GM18870 (cell line): ENCODE results near the gene SBSN.
"Not testable (repeated sequence)": the region's sequence is repeated elsewhere in the genome, so short reads cannot be mapped to it uniquely, and the experiment has no call there.

Source experiments
- ATAC-seq: cut with Tn5 transposase; IDR thresholded peaks from one replicate; pipeline ENCODE4 v1.9.1; 2021; ENCODE audit warnings: moderate library complexity; ENCODE audit not compliant: unreplicated experiment

Gene SBSN

DNA sequence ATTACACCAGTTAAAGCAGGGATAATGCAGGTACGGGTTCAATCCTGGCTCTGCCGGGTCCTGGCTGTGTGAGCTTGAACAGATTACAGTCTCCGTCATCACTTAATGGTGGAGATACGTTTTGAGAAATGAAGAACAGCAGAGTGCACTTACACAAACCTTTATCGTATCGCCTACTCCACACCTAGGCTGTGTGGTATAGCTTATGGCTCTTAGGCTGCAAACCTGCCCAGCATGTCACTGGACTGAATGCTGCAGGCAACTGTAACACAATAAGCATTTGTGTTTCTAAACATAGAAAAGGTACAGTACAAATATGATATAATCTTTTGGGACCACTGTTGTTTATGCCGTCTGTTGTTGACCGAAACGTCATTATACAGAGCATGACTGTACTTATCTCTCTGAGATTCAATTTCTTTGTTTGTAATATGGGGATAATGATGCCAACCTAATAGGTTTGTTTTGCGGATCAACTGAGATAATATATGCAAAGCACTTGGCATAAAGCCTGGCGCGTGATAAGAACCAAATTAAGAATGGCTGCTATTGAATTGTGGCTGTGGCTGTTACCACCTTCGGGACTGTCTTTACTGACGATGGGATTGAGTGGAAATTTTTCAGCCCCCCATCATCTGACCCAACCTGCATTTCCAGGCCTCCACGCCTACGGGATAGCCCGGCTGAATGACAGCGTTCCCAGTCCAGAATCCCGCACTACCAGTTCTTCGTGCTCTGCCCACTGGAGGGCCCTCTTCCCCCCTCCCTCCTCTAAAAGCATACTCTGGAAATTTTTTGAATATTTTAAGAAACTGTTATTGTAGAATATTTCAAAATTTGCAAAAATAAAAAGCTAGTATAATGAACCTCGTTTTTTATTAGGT is 49.1 kb downstream of the SBSN start:
- ATAC-seq: no peak

DNA sequence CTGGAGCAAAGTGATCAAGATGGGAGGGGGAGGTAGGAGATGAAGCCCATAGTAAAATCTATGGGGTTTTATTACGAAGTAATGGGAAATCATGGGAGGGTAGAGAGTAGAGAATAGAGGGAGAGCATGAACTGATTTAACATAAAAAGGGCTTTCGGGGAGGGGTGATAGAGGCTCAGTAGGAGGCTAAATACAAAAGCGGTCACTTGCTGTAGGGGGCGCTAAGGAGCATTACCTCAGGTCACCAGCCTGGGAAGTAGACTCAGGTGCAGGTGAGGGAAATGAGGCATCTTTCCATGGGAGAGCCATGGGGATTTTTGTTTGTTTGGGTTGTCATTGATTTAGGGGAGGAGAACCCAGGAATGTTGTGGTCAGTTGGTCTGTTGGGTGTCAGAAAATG is 52.0 kb downstream of the SBSN start:
- no peak for ATAC-seq

DNA sequence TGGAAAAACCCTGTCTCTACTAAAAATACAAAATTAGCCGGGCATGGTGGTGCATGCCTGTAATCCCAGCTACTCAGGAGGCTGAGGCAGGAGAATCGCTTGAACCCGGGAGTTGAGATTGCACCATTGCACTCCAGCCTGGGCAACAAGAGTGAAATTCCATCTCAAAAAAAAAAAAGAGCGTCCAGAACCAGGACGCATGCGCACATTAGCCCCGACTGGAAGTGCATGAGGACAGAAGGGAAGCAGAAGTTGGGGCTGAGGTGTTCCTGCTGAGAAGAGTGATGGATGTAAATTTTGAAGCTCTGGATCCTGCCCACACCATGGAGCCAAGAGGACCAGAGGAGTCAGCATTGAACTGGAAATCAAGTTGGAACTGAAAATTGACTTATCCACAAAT is 53.5 kb downstream of the SBSN start:
- ATAC-seq: not testable (repeated sequence)

DNA sequence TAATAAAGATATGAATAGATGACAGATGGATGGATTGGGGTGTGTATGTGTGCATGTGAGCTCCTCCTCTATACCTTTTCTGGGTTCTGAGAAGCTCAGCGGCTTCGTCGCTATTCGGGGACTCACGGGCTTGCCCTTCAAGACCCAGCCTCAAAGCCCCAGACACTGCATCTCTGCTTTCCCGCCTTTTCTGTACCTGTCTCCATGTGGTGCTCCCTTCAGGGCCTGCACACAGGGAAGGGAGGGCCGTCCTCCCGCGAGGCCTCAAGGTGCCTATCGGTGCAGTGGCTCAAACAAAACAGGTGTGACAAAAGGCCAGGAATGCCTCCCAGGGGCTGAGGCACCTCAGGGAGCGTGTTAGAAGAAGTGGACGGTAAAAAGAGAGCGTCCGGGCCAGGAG is 54.0 kb downstream of the SBSN start:
- ATAC-seq: no peak
